GM18498 (cell line): ENCODE measurements around the gene FAM163B.
"Not testable (repeated sequence)": the region's sequence is repeated elsewhere in the genome, so short reads cannot be mapped to it uniquely, and the experiment has no call there.

Experiments used
- ATAC-seq: cut with Tn5 transposase; IDR thresholded peaks from one replicate; pipeline ENCODE4 v1.9.1; 2021; ENCODE audit warnings: mild to moderate bottlenecking, moderate library complexity; ENCODE audit not compliant: unreplicated experiment

FAM163B gene

GRCh38 chr9:133640160-133640559 lies 31.0 kb upstream of the FAM163B start:
- no peak for ATAC-seq

DNA sequence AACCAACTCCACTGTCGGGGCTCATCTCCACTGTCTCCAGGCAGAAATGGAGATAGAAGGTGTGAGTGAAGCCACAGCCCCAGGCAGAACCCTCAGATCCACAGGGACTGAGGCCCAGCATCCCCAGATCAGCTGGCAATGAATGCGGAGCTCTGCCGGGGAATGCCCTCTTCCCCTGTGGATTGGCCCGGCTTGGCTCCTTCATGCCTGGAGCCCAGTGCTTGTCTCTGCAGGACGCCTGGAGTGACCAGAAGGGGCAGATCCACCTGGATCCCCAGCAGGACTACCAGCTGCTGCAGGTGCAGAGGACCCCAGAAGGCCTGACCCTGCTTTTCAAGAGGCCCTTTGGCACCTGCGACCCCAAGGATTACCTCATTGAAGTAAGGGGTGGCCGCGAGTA lies 30.4 kb upstream of the FAM163B start:
- ATAC-seq: no peak

- no peak for ATAC-seq
These were observed 29.5 kb upstream of the FAM163B start for GRCh38 chr9:133638711-133639110.

- ATAC-seq: no peak
These were observed 28.9 kb upstream of the FAM163B start for GRCh38 chr9:133638076-133638475.

DNA sequence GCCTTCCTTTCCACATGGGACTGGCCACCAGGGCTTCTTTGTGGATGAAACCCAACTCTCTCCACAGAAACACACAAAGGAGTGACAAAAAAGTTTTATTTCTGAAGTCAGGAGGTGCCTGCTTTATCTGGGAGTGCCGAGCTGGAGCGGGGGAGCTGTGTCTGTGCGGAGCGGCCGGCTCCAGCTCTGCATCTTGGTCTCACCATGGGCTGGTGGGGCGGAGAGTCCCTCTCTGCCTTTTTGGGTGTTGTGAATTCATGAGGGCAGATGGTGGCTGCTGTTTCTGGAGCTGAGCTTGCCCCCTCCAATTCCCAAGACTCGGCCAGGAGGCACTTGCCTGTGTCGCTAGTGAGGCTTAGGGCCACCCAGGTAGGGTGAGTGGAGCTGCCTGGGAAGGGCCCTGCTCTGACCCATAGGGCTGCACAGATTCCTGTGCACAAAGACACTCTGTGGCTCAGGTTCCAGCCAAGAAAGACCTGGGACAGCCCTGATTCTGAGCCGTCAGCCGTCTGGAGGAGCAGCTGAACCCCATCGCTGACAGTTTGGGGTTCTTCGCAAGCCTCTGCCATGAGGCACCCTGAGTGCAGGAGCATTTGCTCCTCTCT lies 28.4 kb upstream of the FAM163B start:
- ATAC-seq: no peak

GRCh38 chr9:133636902-133637301 lies 27.7 kb upstream of the FAM163B start:
- no peak for ATAC-seq

GRCh38 chr9:133635533-133636531 lies 26.6 kb upstream of the FAM163B start, which contains the start of gene DBH:
Gene DBH, plus strand, starts transcription at chr9:133636363. Its CDS starts 9 bp downstream, at chr9:133636372.
- ATAC-seq: no peak

GRCh38 chr9:133635098-133635497 lies 25.9 kb upstream of the FAM163B start:
- ATAC-seq: no peak

- no peak for ATAC-seq
These were observed 25.0 kb upstream of the FAM163B start for GRCh38 chr9:133634081-133634691.

- ATAC-seq: no peak
These were observed 24.5 kb upstream of the FAM163B start for GRCh38 chr9:133633681-133634080.

DNA sequence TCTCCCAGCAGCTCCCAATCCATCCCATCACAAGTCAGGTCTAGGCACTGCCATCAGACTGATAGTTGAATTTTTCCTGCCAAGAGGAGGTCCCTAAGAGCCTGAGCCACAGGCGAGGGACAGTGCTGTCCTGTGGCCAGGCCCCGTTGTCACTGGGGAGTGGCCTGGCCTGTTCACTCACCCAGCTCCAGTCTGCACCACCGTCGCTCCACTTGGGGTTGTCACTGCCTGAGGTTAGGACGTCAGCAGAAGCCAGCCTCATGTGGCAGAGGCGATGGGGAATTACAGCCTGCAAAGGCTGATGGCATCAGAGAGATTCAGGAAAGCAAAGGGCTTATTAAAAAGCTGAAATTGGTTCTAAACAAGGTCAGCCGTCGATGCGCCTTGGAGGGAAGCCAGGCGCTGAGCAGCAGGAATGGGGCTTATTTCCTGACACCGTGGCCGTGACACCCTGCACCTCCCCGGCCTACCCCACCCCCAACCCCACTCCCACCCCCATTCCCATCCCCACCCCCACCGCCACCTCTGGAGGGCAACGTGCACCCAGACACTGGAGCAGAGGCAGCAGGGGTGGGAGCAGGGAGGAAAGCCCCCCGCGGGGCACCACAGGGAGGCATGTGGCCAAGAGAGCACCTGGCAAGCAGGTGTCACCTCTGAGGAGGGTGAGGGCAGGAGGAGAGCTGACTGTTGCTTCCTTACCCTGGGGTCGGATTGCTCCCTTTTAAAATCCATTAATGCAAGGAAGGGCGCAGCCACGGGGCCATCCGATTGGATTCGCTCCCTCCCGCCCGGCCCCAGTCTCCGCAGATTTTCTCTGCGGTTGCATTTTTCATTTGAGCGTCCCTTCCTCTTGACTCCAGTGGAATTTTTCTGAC lies 23.9 kb upstream of the FAM163B start:
- ATAC-seq: no peak

GRCh38 chr9:133631111-133631510 lies 21.9 kb upstream of the FAM163B start:
- ATAC-seq: no peak

GRCh38 chr9:133629221-133630110 lies 20.3 kb upstream of the FAM163B start:
- no peak for ATAC-seq

- ATAC-seq: no peak
These were observed 19.6 kb upstream of the FAM163B start for GRCh38 chr9:133628766-133629165.

- no peak for ATAC-seq
These were observed 18.2 kb upstream of the FAM163B start for GRCh38 chr9:133627341-133627740.

GRCh38 chr9:133626008-133626407 lies 16.8 kb upstream of the FAM163B start:
- not testable (repeated sequence) for ATAC-seq

DNA sequence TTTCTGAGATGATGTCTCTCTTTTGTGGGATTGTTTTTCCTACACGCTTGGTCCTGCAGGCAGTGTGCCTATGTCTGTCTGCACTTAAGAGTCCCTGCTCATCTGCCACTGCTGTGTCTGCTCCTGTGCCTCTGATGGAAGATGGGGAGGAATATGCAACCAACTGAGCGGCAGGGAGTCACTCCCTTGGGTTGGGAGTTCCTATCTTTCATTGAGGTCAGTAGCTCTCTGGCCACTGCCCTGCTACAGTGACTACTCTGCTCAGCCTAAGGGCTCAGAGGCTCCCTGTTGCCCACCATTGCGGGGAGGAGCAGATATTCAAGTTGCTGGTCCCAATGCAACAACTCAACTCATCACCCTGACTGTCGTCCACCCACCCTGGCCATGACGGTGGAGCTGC lies 13.4 kb upstream of the FAM163B start:
- ATAC-seq: no peak

DNA sequence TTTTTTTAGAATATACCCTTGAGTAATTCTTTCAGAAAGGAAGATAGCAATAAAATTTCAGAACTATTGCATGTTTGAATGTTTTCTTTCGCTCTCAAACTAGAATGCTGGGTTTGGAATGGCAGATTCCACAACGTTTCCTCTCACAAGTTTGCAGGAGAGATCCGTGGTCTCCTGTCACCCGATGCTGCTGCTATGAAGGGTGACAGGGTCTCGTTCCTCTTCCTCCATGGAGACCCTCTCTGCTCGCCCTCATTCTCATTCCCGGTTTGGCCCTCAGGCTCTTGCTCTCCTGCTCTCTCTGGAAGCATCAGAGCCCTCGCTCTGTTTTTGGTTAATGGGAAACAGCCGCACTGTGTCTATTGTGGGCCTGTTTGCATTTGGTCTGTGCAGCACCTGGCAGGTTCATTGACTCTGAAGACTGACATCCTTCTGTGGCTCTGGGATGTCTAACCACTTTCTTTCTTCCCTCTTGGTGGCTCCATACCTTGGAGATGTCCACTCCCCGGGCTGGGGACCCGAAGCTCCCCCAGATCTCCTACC lies 12.6 kb upstream of the FAM163B start:
- no peak for ATAC-seq

DNA sequence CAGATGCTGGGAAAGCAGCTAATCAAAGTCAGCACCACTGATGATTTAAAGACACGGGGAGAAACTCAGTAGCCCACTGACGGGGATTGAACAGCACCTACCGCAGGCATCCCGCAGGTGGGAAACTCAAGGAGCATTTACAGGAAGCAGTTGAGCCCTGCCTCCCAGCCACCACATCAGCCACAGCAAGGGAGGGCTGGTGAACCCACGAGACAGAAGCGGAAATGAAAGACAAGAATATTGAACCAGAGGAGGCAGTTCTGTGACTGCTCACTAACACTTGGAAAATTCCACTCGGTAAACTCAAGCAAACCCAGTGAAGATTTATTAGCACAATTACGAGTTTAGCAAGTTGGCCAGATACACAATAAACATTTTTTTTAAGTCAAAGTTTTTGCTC lies 10.6 kb upstream of the FAM163B start:
- no peak for ATAC-seq
